GM19193 (cell line): ENCODE measurements around the gene RAB11FIP3.

ENCODE experiments used
- POLR2A ChIP-seq: IDR thresholded peaks from 4 replicates; pipeline ENCODE4 v1.6.1; 2011; ENCODE audit not compliant: insufficient read depth, insufficient read length; ENCODE audit errors: extremely low read depth

The RAB11FIP3 gene

GRCh38 chr16:425082-425718 lies at the start of gene RAB11FIP3:
Gene RAB11FIP3, plus strand, starts transcription at chr16:425649. Its CDS starts 358 bp downstream, at chr16:426007.
- peak; percentile 74 for TF ChIP-seq POLR2A

GRCh38 chr16:375927-376816 lies 49.3 kb upstream of the RAB11FIP3 start:
- no peak for TF ChIP-seq POLR2A

GRCh38 chr16:376817-377418 lies 48.5 kb upstream of the RAB11FIP3 start:
- TF ChIP-seq POLR2A = no peak

- no peak for TF ChIP-seq POLR2A
Measured at GRCh38 chr16:377419-377951, 48.0 kb upstream of the RAB11FIP3 start.

GRCh38 chr16:378821-379182 lies 46.6 kb upstream of the RAB11FIP3 start:
- TF ChIP-seq POLR2A = no peak

GRCh38 chr16:379183-379960 lies 46.1 kb upstream of the RAB11FIP3 start:
- TF ChIP-seq POLR2A = no peak

- no peak for TF ChIP-seq POLR2A
Measured at GRCh38 chr16:379961-380761, 45.3 kb upstream of the RAB11FIP3 start.

- no peak for TF ChIP-seq POLR2A
Measured at GRCh38 chr16:380762-381011, 44.8 kb upstream of the RAB11FIP3 start.

- no peak for TF ChIP-seq POLR2A
Measured at GRCh38 chr16:381012-381788, 44.2 kb upstream of the RAB11FIP3 start.

- TF ChIP-seq POLR2A = peak; percentile 61
Measured at GRCh38 chr16:381789-382717, 43.4 kb upstream of the RAB11FIP3 start, which contains the start of gene PGAP6. Gene PGAP6, minus strand, starts transcription at chr16:381978. Its CDS starts 157 bp downstream, at chr16:381821.

- TF ChIP-seq POLR2A = peak; percentile 50
Measured at GRCh38 chr16:383326-384051, 42.0 kb upstream of the RAB11FIP3 start.
